Measurements from ENCODE around the gene B3GNT3. TPM values are rescaled to one million over a fixed set of nuclear protein-coding genes. Genes with fewer than 3 reads are reported as not detected.

B3GNT3 gene
- total and polyA plus RNA-seq, 2 of the 8 experiments (the other 6 are each of a cell fraction or from before 2014, with no cell fraction given), result 1.5 TPM

GRCh38 chr19:17787274-17787913 lies 7.5 kb upstream of the B3GNT3 start:
- H2BK5ac ChIP-seq (ENCODE audit: low read depth, low read length), result no peak overlapping the region
- peaks cover 0 to 2% of the 10 kb centered on the region in 2 experiments for H4K20me1 ChIP-seq (replicated peaks in 1 of 2; ENCODE audit: control insufficient read depth in 1 of 2, insufficient read depth in 2 of 2, low read length in 2 of 2)
- H3K23me2 ChIP-seq (ENCODE audit: low read depth, low read length), result no peaks in the 10 kb centered on the region
- no peak overlapping the region for H3K4ac ChIP-seq (replicated peaks; ENCODE audit: insufficient read length, low read depth, low read length)
- WGBS, 2 experiments (ENCODE audit: extremely low coverage in 1 of 2, insufficient coverage in 1 of 2, insufficient read length in 1 of 2, insufficient replicate concordance in 2 of 2, low coverage in 1 of 2, low lambda C conversion rate in 2 of 2, missing lambda C conversion rate in 1 of 2), result 85% methylated on average over 13 of the region's 14 CpGs; no CpG with 5 or more reads in 1 of the 2 experiments
- H3K79me2 ChIP-seq (ENCODE audit: control insufficient read depth in 1 of 2, insufficient read depth in 2 of 2, low read length in 2 of 2), result no peaks in the 10 kb centered on the region
- H3K14ac ChIP-seq (ENCODE audit: insufficient read length), result no peak overlapping the region
- no peak overlapping the region for H2BK15ac ChIP-seq (ENCODE audit: low read length)
- no peaks in the 10 kb centered on the region for H3K79me1 ChIP-seq (ENCODE audit: low read depth, low read length)
- no peak overlapping the region for H3K4me2 ChIP-seq (ENCODE audit: insufficient read depth in 1 of 2, low read depth in 2 of 2, low read length in 2 of 2)
- no peak overlapping the region for H4K91ac ChIP-seq (replicated peaks; ENCODE audit: insufficient read length, low read length)
- POLR2A ChIA-PET (ENCODE audit: partially characterized antibody), result interaction anchor here (1.5 kb wide), 1 partner anchor 72 kb away, joined by 3 read pairs; the partner anchor contains the start of gene RPL18A
- no peak overlapping the region for H3K4me3 ChIP-seq (ENCODE audit: extremely low read depth in 1 of 4, insufficient read depth in 2 of 4, low read depth in 3 of 4, low read length in 4 of 4)
- DNase-seq (ENCODE audit: low read depth in 1 of 2, low spot score in 2 of 2) (no peak), FAIRE-seq (no peak)
- H4K8ac ChIP-seq (ENCODE audit: extremely low read depth, insufficient read depth, low read length), result no peak overlapping the region
- no peak overlapping the region for H2AK5ac ChIP-seq (ENCODE audit: low read depth, low read length)
- peaks cover 0 to 4% (median 2%) of the 10 kb centered on the region in 4 experiments; a peak in 4 of 7 replicates for H3K4me1 ChIP-seq (replicated peaks in 1 of 4; ENCODE audit: control insufficient read depth in 3 of 4, insufficient read depth in 4 of 4, low read length in 3 of 4)
- CTCF ChIA-PET (ENCODE audit: partially characterized antibody), result interaction anchor here (1.1 kb wide), 1 partner anchor 84 kb away, joined by 3 read pairs; no protein-coding TSS in a partner anchor
- no peak overlapping the region for H2BK20ac ChIP-seq (ENCODE audit: low read length)
- TF ChIP-seq POLR2AphosphoS5 (IDR thresholded peaks at IDR 0.05; ENCODE audit: low read depth, low read length), result no peak
- TF ChIP-seq PHF8 (conservative IDR thresholded peaks at IDR 0.05; ENCODE audit: low read depth, low read length), result no peak
- TF ChIP-seq TEAD4 (IDR thresholded peaks at IDR 0.05; ENCODE audit: low read depth, low read length), result no peak
- TF ChIP-seq KDM1A (IDR thresholded peaks at IDR 0.05; ENCODE audit: borderline replicate concordance, low read length), result no peak
- no peak for TF ChIP-seq HDAC2 (IDR thresholded peaks at IDR 0.05; ENCODE audit: borderline replicate concordance in 1 of 2, low read depth in 2 of 2, low read length in 2 of 2)
- TF ChIP-seq SP2 (IDR thresholded peaks at IDR 0.05; ENCODE audit: low read length), result no peak
- TF ChIP-seq RFX5 (IDR thresholded peaks at IDR 0.05; ENCODE audit: borderline replicate concordance, low read depth, low read length), result no peak
- no peak for TF ChIP-seq RAD21 (IDR thresholded peaks at IDR 0.05 in 1 of 2, conservative IDR thresholded peaks at IDR 0.05 in 1 of 2; ENCODE audit: low read depth in 2 of 2, low read length in 2 of 2)
- no peaks in the 10 kb centered on the region for H3K9me3 ChIP-seq (ENCODE audit: insufficient read depth in 2 of 2, low read depth in 1 of 2, low read length in 1 of 2)
- H2BK12ac ChIP-seq (ENCODE audit: low read depth, low read length), result no peak overlapping the region
- H4K5ac ChIP-seq (ENCODE audit: insufficient read length, low read depth, low read length), result no peak overlapping the region
- H3K18ac ChIP-seq (ENCODE audit: extremely low read depth, low read length), result no peak overlapping the region
- no peak overlapping the region for H3K23ac ChIP-seq (ENCODE audit: insufficient read length)
- H2AFZ ChIP-seq (ENCODE audit: low read length), result no peak overlapping the region
- no peaks in the 10 kb centered on the region for H3K27me3 ChIP-seq (replicated peaks in 1 of 4; ENCODE audit: control insufficient read depth in 3 of 4, extremely low read depth in 1 of 4, insufficient read depth in 3 of 4, low read length in 3 of 4)
- H2BK120ac ChIP-seq (replicated peaks; ENCODE audit: low read depth, low read length), result no peak overlapping the region
- H3K27ac ChIP-seq (ENCODE audit: low read depth, low read length), result no peak overlapping the region
- no peak overlapping the region for H3K9ac ChIP-seq (replicated peaks in 1 of 4; ENCODE audit: extremely low read depth in 1 of 4, low read depth in 3 of 4, low read length in 3 of 4)
- H3K56ac ChIP-seq (replicated peaks; ENCODE audit: insufficient read length, low read depth, low read length), result no peak overlapping the region
- H3K36me3 ChIP-seq (ENCODE audit: control insufficient read depth in 2 of 4, insufficient read depth in 4 of 4, low read length in 3 of 4), result peaks cover 0 to 3% (median 0%) of the 10 kb centered on the region in 4 experiments; a peak in 3 of 8 replicates
